Activated T-helper 9 cell treated with anti-CD3 and anti-CD28 coated beads, Interleukin-2, amount 50 U/mL, for 16 hours (primary cell): ENCODE results near the gene ITIH6.
"Not testable (repeated sequence)": the region's sequence is repeated elsewhere in the genome, so short reads cannot be mapped to it uniquely, and the experiment has no call there.

ENCODE experiments used
- DNase-seq: peaks from one replicate; pipeline ENCODE4 v3.0.0-alpha.2; 2020; ENCODE audit warnings: low read depth

ITIH6 gene, protein sequence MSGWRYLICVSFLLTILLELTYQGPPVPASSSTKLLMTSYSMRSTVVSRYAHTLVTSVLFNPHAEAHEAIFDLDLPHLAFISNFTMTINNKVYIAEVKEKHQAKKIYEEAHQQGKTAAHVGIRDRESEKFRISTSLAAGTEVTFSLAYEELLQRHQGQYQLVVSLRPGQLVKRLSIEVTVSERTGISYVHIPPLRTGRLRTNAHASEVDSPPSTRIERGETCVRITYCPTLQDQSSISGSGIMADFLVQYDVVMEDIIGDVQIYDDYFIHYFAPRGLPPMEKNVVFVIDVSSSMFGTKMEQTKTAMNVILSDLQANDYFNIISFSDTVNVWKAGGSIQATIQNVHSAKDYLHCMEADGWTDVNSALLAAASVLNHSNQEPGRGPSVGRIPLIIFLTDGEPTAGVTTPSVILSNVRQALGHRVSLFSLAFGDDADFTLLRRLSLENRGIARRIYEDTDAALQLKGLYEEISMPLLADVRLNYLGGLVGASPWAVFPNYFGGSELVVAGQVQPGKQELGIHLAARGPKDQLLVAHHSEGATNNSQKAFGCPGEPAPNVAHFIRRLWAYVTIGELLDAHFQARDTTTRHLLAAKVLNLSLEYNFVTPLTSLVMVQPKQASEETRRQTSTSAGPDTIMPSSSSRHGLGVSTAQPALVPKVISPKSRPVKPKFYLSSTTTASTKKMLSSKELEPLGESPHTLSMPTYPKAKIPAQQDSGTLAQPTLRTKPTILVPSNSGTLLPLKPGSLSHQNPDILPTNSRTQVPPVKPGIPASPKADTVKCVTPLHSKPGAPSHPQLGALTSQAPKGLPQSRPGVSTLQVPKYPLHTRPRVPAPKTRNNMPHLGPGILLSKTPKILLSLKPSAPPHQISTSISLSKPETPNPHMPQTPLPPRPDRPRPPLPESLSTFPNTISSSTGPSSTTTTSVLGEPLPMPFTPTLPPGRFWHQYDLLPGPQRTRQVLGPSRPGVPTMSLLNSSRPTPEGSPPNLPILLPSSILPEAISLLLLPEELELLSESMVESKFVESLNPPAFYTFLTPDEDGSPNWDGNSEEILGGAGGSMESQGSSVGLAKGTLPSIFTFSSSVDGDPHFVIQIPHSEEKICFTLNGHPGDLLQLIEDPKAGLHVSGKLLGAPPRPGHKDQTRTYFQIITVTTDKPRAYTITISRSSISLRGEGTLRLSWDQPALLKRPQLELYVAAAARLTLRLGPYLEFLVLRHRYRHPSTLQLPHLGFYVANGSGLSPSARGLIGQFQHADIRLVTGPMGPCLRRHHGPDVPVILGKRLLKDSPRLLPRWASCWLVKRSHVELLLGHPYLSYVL

GRCh38 chrX:54798137-54798536, at the start of gene ITIH6:
ITIH6 (minus strand) TSS chrX:54798255; CDS start chrX:54798210, 45 bp downstream.
- no peak for DNase-seq

DNA sequence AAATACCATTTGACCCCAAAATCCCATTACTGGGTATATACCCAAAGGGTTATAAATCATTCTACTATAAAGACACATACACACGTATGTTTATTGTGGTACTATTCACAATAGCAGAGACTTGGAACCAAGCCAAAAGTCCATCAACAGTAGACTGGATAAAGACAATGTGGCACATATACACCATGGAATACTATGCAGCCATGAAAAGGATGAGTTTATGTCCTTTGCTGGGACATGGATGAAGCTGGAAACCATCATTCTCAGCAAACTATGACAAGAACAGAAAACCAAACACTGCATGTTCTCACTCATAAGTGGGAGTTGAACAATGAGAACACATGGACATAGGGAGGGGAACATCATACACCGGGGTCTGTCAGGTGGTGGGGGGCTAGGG, 49.6 kb upstream of the ITIH6 start:
- not testable (repeated sequence) for DNase-seq

GRCh38 chrX:54843050-54843449, 45.0 kb upstream of the ITIH6 start:
- no peak for DNase-seq

GRCh38 chrX:54842607-54843006, 44.6 kb upstream of the ITIH6 start:
- DNase-seq = no peak

- not testable (repeated sequence) for DNase-seq
Observed at GRCh38 chrX:54841184-54841874, 43.3 kb upstream of the ITIH6 start.

- DNase-seq = no peak
Observed at GRCh38 chrX:54838583-54838982, 40.5 kb upstream of the ITIH6 start.

DNA sequence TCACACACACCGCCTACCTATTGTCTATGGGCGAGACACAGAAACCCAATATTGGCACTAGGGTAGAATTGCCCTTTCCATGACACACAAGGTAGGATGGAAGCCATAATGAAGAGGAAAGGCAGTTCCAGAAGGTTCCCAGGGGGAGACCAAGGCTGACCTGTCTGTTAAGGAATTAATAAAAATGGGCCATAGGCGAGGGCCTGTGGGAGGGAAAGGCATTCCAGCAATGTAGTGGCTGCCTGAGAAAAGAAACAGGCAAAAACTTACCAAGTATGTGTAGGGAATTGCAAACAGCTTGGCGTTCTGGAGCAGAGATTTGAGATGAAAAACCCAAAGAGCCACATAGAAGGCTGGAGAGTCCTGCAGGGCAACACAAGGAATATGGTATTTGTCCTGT, 28.5 kb upstream of the ITIH6 start:
- no peak for DNase-seq

DNA sequence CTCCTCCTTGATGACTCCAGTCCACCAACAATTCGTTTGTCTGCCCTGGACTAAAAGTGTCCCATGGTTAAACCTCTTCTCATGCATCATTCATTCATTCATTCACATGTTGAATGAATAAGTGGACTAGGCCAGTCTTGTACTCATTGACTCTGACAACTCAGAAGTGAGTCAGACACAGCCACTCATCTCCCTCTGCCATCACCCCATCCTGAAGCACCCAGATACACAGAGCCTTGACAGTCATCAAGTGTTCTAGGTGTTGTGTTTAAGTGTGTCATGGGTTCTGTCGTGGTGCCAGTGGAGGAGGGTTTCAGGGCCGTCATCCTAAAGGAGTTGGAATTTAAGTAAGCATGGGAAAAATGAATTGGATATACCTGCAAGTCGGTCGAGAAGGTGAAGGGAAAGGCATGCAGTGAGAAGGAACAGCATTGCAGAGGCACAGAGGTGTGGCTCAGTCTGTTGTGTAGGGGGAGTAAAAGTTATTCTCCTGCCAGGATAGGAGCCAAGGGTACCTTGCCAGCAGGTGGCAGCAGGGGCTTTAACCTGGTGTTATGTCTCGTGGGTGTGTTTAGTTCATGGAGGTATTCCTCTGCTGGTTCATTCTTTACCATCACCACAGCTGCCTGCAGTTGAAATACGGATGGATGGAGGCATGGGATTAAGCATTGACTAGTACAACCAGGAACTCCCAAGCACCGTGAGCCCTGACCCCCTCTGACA, 27.8 kb upstream of the ITIH6 start:
- no peak for DNase-seq

GRCh38 chrX:54824722-54825121, 26.7 kb upstream of the ITIH6 start:
- no peak for DNase-seq

GRCh38 chrX:54824195-54824594, 26.1 kb upstream of the ITIH6 start:
- DNase-seq = no peak

- DNase-seq = no peak
Observed at GRCh38 chrX:54821310-54821709, 23.3 kb upstream of the ITIH6 start.

DNA sequence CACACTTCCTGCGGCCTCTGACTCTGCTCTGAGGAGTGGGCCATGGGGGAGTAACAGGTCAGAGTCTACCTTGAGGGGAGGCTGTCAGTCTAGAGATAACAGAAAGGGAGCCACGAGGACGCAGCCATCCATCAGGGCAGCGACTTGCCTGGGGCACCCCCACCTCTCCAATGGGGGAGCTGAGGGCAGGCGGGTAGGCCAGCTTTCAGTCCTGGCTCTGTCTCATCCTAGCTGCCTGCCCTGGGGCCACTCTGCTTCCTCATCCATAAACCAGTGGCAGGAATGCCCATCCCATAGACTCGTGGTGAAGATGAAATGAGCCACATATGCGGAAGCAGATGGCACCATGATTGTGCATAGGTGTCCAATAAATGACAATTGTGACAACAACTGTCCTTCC, 22.7 kb upstream of the ITIH6 start:
- no peak for DNase-seq

- no peak for DNase-seq
Observed at GRCh38 chrX:54819201-54819600, 21.1 kb upstream of the ITIH6 start.

DNA sequence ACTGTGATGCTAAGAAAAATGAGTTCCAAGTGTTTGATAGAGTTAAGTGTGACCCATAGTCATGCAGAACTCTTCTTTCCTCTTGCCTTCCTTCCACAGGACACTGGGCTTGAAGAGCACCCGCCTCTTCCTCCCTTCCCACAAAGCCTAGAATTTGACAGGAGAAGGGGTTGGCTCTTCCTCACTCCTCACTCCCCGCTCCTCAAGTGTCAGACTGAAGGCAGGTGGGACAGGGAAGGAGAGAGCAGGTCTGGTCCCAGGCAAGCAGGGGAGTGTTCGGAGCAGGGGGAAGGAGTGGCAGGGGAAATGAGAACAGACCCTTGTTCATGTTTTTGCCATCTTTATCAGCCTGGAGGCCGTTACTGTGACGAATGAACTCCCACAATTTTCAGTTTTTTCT, 20.2 kb upstream of the ITIH6 start:
- DNase-seq = no peak

GRCh38 chrX:54817220-54817820, 19.3 kb upstream of the ITIH6 start:
- no peak for DNase-seq

GRCh38 chrX:54812306-54812705, 14.3 kb upstream of the ITIH6 start:
- no peak for DNase-seq

DNA sequence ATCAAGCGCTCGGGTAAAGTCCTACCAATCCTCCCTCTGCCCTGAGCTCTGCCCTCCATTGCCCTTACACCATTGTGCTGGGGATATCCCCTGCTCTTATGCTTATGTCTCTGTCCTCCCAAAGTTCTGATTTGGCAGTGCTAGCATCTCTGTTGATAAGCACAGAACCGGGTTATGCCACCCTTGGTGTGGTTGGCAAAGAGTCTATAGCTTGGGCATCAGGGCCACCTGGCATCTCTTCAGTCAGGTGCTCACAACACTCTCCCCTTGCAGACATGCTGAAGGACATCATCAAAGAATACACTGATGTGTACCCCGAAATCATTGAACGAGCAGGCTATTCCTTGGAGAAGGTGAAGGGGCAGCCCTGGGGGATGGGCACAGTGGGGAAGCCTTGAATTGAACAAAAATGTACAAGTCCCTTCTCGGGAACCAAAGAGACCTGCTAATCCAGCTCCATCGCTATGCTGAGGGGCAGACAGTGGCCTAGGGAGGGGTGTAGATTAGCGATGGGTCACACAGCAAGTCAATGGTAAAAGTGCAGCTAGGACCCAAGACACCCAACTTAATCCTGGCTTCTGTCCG, 13.3 kb upstream of the ITIH6 start:
- DNase-seq = no peak

DNA sequence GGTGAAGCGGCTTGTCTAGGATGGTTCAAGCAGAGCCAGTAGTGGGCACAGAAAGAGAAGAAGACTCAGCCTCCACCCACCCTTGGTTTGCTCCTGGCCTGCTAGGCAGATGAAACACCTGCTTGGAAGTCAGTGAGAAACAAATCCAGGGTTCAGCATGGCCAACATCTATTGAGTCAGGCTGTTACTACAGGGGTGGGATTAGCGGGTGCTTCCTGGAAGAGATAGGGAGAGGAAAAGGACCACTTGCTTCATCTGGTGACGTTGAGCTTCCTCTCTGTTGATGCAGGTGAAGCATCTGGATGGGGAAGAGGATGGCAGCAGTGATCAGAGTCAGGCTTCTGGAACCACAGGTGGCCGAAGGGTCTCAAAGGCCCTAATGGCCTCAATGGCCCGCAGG, 12.5 kb upstream of the ITIH6 start:
- no peak for DNase-seq

DNA sequence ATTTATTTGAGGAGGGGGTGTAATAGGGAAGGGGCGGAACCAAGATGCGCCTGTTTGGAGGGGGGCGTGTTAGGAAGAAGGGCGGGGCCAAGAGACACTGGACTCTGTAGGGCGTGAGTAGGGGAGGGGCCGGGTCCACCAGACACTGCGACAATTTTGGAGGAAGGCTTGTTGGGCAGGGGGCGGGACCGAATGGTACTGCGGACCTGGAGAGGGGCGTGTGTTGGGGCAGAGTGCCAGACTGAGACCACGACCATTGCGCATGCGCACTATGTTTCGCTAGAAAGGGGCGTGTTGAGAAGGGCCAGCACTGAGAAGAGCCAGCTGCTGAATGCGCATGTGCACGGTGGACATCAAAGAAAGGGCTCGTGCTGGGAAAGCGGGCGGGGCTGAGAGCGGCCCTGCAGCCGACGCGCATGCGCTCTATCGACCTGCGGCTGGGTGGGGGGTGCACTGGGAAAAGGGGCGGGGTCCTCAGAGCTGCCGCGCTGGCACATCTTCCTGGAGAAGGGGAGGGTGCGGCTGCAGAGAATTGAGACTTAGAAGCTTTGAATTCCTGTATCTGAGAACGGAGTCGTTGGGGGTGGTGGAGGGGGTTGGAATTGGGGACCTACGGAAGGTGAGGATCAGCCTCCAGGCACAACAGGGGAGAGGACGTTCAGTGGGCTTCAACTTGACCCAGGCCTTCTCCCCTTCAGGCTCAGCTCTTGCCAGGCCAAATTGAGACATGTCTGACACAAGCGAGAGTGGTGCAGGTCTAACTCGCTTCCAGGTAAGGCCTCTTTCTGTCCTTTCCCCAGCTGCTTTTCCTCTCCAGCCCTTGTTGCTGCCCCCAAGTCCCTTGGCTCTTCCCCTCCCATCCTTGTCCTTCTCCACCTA, 10.8 kb upstream of the ITIH6 start:
- DNase-seq = peak; percentile 80
